Measurements from ENCODE around the gene BICDL1.

GRCh38 chr12:120060196-120060595 lies 71.2 kb downstream of the BICDL1 start:
- TF ChIP-seq CTCF (conservative IDR thresholded peaks at IDR 0.05; ENCODE audit: low read length) (no peak), EZH2phosphoT487 (IDR thresholded peaks at IDR 0.05; ENCODE audit: borderline replicate concordance) (no peak)
